Measurements from ENCODE around the gene COL11A1.
"Not testable (repeated sequence)": the region's sequence is repeated elsewhere in the genome, so short reads cannot be mapped to it uniquely, and the experiment has no call there.

The COL11A1 gene

GRCh38 chr1:103075316-103076000 is 32.9 kb downstream of the COL11A1 start:
- DNase-seq = no peak

GRCh38 chr1:103074224-103074623 is 34.1 kb downstream of the COL11A1 start:
- no peak for DNase-seq

DNA sequence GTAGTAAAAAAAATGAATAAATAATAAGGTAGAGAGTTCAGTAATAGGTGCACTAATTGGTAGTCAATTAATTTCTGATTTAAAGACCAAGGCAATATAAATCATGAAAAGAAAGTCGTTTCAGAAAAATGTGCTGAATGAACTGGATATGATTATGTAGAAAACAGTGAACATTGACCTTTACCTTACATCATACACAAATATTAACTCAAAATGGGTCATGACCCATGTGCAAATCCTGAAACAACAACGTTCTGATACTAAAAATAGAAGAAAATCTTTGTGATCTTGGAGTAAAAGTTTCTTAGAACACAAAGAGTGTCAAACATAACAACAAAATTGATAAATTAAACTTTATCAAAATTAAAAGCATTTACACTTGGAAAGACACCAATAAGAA is 39.1 kb downstream of the COL11A1 start:
- no peak for DNase-seq

DNA sequence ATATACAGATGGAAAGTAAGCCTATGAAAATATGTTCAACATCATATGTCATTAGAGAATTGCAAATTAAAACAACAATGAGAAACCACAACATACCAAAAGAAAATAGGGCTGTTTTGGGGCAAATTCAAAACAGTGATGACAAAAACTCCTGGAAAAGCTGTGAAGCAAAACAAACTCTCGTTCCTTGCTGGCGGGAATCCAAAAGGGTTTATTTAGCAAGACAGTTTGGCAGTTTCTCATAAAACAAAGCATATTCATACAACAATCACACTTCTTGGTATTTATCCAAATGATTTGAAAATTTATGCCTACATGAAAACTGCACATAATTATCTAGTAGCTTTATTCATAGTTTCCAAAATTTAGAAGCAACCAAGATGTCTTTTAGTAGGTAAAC is 44.4 kb downstream of the COL11A1 start:
- DNase-seq = no peak

DNA sequence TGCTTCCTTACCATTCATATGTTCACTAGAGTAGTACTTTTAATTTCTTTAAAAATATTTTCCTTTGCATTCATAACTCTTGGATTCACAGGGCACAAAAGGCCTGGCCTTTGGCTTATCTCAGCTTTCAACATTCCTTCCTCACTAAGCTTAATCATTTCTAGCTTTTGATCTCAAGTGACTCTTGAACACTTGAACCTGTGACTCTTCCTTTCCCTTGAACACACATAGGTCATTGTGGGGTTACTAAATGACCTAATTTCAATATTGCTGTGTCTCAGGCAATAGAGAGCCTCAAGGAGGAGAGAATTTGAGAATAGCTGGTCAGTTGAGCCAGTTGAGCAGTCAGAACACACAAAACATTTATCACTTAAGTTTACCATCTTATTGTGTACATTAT is 49.9 kb downstream of the COL11A1 start:
- DNase-seq = no peak

- no peak for DNase-seq
These were observed 51.9 kb downstream of the COL11A1 start for GRCh38 chr1:103056423-103056822.

GRCh38 chr1:103028110-103028509 is 80.2 kb downstream of the COL11A1 start:
- not testable (repeated sequence) for DNase-seq

DNA sequence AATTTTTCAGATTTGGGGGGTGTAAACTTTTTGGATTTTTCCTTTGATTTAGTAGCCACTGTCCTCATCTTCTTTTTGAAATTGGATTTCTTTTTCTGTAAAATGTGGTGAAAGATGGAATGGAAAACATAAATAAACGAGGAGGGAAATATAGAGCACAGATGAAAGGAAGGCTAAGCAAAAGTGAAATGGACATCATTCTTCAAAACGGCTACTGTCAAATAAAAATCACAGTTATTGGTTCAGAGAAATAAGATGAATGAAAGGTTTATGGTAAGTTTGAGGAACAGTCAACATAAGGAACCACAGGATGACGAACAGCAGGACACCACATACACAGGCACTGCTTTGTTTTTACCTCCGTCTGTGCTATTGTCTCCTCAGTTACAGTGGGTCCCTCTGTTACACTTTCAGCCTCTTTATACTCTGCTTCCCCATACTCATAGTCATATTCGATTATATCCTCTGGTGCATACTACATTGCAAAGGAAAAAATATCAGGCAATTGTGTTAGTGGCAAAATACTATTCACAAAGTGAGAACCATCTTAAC is 82.4 kb downstream of the COL11A1 start:
- DNase-seq = no peak

DNA sequence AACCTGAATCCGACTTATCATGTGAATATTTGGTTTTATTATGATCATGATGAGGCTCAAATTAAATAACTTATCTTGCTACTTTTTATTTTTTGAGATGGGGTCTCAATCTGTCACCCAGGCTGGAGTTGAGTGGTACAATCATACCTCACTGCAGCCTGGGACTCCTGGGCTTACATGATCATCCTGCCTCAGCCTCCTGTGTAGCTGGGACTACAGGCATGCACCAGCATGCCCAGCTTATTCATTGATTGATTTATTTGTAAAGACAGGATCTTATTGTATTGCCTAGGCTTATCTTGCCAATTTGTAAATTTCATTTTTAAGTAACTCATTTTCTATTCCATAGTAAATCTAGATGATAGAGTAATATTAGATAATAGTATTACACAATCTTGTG is 84.3 kb downstream of the COL11A1 start:
- no peak for DNase-seq

GRCh38 chr1:103002005-103002404 is 106.3 kb downstream of the COL11A1 start:
- no peak for DNase-seq

- DNase-seq = no peak
These were observed 129.4 kb downstream of the COL11A1 start for GRCh38 chr1:102978874-102979273.

DNA sequence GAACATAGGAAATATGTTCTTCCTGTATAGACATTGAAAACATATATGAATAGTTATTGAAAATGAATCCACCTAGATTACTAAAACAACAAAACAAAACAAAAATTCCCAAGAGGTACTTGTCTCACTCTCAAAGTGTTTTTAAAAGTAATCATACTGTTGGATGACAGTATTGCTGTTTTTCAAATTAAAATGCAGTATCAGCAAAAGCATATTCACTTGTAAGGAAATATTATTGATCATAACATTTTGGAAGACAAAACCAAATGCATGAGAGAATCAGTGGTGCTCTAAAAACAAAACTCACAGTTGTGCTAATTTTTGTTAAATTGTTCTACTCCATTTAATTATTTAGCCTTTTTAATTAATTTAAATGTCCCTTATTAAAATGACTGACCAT is 131.0 kb downstream of the COL11A1 start:
- no peak for DNase-seq

- no peak for DNase-seq
These were observed 137.7 kb downstream of the COL11A1 start for GRCh38 chr1:102970496-102971078.

DNA sequence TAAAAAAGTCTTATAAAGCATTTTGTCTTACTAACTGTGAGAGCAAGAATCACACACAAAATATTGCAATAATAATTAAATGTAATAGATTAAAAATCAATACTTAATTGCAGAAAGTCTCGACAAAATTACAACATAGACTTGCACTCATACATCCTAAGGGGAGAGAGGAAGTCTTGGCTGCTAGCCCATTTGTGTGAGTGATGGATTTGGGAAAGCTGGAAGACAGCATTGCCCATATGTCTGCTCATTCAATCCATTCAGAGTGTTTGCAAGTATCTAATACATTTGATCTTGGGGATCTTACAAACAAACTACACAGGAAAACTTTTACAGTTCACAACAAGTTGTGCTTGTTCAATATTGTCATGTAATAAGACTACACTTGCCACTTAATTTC is 140.5 kb downstream of the COL11A1 start:
- no peak for DNase-seq

GRCh38 chr1:102961549-102961948 is 146.8 kb downstream of the COL11A1 start:
- DNase-seq = no peak

GRCh38 chr1:102954576-102954975 is 153.7 kb downstream of the COL11A1 start:
- no peak for DNase-seq

GRCh38 chr1:102952400-102952799 is 155.9 kb downstream of the COL11A1 start:
- DNase-seq = no peak

DNA sequence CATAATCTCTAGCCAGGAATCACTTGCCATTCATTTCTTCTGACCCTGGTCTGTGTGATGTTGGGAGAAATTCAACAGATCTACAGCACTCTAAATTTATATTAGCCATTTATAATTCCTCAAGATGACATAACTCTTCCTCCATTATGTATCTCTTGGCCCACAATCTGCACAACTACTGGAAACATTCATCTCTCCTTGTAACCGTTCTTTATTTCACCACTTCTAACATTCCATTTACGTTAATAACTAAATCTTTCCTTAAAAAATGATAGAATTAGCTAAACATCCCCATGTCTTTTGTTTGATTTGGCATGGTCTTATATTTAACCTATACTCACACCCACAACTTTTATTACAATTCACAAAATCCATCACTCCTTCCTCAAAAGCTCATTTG is 166.0 kb downstream of the COL11A1 start:
- DNase-seq = no peak

- DNase-seq = no peak
These were observed 166.9 kb downstream of the COL11A1 start for GRCh38 chr1:102941366-102941947.

DNA sequence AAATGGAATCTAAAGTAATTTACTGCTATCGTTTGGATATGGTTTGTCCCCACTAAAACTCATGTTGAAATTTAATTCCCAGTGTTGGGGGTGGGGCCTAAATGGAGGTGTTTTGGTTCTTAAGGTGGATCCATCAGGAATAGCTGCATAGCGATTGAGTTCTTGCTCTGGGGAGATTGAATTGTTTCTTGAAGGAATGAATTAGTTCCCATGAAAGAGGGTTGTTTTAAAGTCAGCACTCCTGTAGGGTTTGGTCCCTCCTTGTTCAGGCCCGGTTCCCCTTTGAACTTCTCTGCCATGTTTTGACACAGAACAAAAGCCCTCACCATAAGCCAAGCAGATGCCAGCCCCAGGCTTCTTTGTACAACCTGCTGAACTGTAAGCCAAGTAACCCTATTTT is 170.9 kb downstream of the COL11A1 start:
- DNase-seq = no peak

DNA sequence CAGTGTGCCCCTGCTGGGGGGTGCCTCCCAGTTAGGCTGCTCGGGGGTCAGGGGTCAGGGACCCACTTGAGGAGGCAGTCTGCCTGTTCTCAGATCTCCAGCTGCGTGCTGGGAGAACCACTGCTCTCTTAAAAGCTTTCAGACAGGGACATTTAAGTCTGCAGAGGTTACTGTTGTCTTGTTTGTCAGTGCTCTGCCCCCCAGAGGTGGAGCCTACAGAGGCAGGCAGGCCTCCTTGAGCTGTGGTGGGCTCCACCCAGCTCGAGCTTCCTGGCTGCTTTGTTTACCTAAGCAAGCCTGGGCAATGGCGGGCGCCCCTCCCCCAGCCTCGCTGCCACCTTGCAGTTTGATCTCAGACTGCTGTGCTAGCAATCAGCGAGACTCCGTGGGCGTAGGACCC is 175.0 kb downstream of the COL11A1 start:
- DNase-seq = not testable (repeated sequence)

- no peak for DNase-seq
These were observed 188.7 kb downstream of the COL11A1 start for GRCh38 chr1:102919659-102920058.

- DNase-seq = no peak
These were observed 206.3 kb downstream of the COL11A1 start for GRCh38 chr1:102901996-102902395.

DNA sequence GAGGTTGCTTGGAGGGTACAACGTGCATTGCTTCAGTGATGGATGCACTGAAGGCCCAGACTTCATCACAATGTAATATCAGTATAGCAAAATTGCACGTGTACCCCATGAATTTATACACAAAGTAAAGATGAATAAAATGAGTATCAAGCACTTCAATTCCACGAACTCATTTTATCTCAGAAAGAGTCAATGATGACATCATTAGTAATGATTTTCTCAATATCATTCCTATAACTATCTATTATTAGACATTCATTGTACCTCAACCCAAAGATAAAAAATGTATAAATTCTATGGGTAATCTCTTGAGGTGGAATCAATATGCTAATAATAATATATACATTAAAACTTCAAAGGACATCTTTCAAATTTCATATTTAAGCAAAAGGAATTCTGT is 208.4 kb downstream of the COL11A1 start:
- DNase-seq = no peak
